ENCODE measurements around the gene ROM1. TPM values are rescaled to one million over a fixed set of nuclear protein-coding genes. Genes with fewer than 3 reads are reported as not detected.
A peak's percentile ranks its signal among the peaks of the same experiment; 100 is the strongest.
"Not testable (repeated sequence)": the region's sequence is repeated elsewhere in the genome, so short reads cannot be mapped to it uniquely, and the experiment has no call there.

The ROM1 gene
- total RNA-seq, 1 experiment from 2014 or later, result 3.1 TPM

- peaks cover 80% of the 10 kb centered on the region for H3K36me3 ChIP-seq
- H3K4me3 ChIP-seq, result no peak overlapping the region
- no peak for DNase-seq (ENCODE audit: low read depth in 1 of 2, low spot score in 2 of 2)
- no peaks in the 10 kb centered on the region for H3K27me3 ChIP-seq (replicated peaks)
- no peak overlapping the region for H3K27ac ChIP-seq
- H3K9me3 ChIP-seq (replicated peaks), result no peaks in the 10 kb centered on the region
- peaks cover 23% of the 10 kb centered on the region for H3K4me1 ChIP-seq (replicated peaks)
Observed at GRCh38 chr11:62575837-62576236, 37.2 kb upstream of the ROM1 start.

DNA sequence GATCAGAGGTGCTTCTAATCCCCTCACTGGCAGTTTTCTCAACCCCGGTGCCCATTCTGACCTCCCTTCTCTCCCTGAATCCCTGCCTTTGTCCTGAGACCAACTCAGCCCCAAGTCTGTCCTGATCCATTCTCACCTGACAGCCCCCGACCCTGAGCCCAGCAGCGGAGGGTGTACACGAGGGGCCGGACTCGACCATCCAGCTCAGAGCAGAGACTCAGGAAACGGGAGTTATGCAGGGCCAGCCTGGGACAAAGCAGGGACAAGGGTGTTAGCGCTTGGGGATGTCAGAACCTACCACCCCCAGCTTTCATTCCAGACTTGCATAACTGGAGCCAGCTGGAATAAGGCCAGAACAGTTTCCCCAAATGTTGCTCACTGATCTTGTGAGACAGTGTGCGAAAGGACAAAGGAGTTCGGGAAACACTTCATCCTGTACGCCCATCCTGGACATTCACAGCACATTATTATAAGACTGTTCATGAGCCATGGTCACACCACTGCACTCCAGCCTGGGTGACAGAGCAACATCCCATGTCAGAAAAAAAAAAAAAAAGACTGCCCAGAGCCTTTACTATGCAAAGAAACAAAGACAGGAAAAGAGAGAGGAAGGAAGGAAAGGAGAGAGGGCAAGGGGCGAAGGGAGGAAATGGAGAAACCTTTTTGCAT is 35.9 kb upstream of the ROM1 start:
- no peak overlapping the region for H3K27ac ChIP-seq
- no peaks in the 10 kb centered on the region for H3K9me3 ChIP-seq (replicated peaks)
- no peak overlapping the region for H3K4me3 ChIP-seq
- H3K27me3 ChIP-seq (replicated peaks), result no peaks in the 10 kb centered on the region
- H3K36me3 ChIP-seq, result peaks cover 80% of the 10 kb centered on the region
- DNase-seq (ENCODE audit: low read depth in 1 of 2, low spot score in 2 of 2), result no peak
- H3K4me1 ChIP-seq (replicated peaks), result peaks cover 20% of the 10 kb centered on the region

GRCh38 chr11:62578541-62578940 is 34.5 kb upstream of the ROM1 start:
- Histone ChIP-seq H3K4me1 (replicated peaks) (peaks cover 14% of the 10 kb centered on the region), H3K27me3 (replicated peaks) (no peaks in the 10 kb centered on the region), H3K4me3 (no peak overlapping the region), H3K36me3 (peaks cover 76% of the 10 kb centered on the region), H3K9me3 (replicated peaks) (no peaks in the 10 kb centered on the region), H3K27ac (no peak overlapping the region)
- no peak for DNase-seq (ENCODE audit: low read depth in 1 of 2, low spot score in 2 of 2)

- Histone ChIP-seq H3K27me3 (replicated peaks) (no peaks in the 10 kb centered on the region), H3K9me3 (replicated peaks) (no peaks in the 10 kb centered on the region), H3K36me3 (peaks cover 78% of the 10 kb centered on the region), H3K4me1 (replicated peaks) (peaks cover 13% of the 10 kb centered on the region), H3K4me3 (no peak overlapping the region), H3K27ac (no peak overlapping the region)
- no peak for DNase-seq (ENCODE audit: low read depth in 1 of 2, low spot score in 2 of 2)
Observed at GRCh38 chr11:62579252-62579651, 33.8 kb upstream of the ROM1 start.

GRCh38 chr11:62580959-62581715 is 31.9 kb upstream of the ROM1 start:
- no peaks in the 10 kb centered on the region for H3K27me3 ChIP-seq (replicated peaks)
- H3K4me1 ChIP-seq (replicated peaks), result no peaks in the 10 kb centered on the region
- no peak for DNase-seq (ENCODE audit: low read depth in 1 of 2, low spot score in 2 of 2)
- no peak overlapping the region for H3K27ac ChIP-seq
- H3K4me3 ChIP-seq, result no peak overlapping the region
- H3K36me3 ChIP-seq, result peaks cover 75% of the 10 kb centered on the region
- H3K9me3 ChIP-seq (replicated peaks), result no peaks in the 10 kb centered on the region

DNA sequence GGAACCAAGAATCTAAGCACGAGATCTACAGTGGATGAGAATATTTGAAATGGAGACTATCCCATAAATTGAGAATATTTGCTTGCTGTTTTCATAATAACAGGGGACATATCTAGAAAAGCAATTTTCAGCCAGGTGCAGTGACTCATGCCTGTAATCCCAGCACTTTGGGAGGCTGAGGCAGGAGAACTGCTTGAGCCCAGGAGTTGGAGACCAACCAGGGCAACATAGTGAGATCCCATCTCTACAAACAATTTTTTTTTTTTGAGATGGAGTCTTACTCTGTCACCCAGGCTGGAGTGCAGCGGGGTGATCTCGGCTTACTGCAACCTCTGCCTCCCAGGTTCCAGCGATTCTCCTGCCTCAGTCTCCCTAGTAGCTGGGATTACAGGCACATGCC is 31.3 kb upstream of the ROM1 start:
- peaks cover 75% of the 10 kb centered on the region for H3K36me3 ChIP-seq
- H3K4me1 ChIP-seq (replicated peaks); DNase-seq (ENCODE audit: low read depth in 1 of 2, low spot score in 2 of 2); H3K4me3 ChIP-seq; H3K27me3 ChIP-seq (replicated peaks); H3K27ac ChIP-seq; H3K9me3 ChIP-seq (replicated peaks): not testable (repeated sequence)

- H3K27me3 ChIP-seq (replicated peaks); H3K9me3 ChIP-seq (replicated peaks); H3K27ac ChIP-seq; DNase-seq (ENCODE audit: low read depth in 1 of 2, low spot score in 2 of 2); H3K4me3 ChIP-seq: not testable (repeated sequence)
- Histone ChIP-seq H3K36me3 (peaks cover 66% of the 10 kb centered on the region), H3K4me1 (replicated peaks) (peaks cover 23% of the 10 kb centered on the region)
Observed at GRCh38 chr11:62585356-62585755, 27.7 kb upstream of the ROM1 start.

- peaks cover 36% of the 10 kb centered on the region for H3K4me1 ChIP-seq (replicated peaks)
- no peak overlapping the region for H3K4me3 ChIP-seq
- H3K27me3 ChIP-seq (replicated peaks), result no peaks in the 10 kb centered on the region
- no peak overlapping the region for H3K27ac ChIP-seq
- H3K36me3 ChIP-seq, result peaks cover 61% of the 10 kb centered on the region
- DNase-seq (ENCODE audit: low read depth in 1 of 2, low spot score in 2 of 2), result peak in 1 of 2 experiments; percentile 34
- H3K9me3 ChIP-seq (replicated peaks), result no peaks in the 10 kb centered on the region
Observed at GRCh38 chr11:62588966-62589637, 24.0 kb upstream of the ROM1 start.

DNA sequence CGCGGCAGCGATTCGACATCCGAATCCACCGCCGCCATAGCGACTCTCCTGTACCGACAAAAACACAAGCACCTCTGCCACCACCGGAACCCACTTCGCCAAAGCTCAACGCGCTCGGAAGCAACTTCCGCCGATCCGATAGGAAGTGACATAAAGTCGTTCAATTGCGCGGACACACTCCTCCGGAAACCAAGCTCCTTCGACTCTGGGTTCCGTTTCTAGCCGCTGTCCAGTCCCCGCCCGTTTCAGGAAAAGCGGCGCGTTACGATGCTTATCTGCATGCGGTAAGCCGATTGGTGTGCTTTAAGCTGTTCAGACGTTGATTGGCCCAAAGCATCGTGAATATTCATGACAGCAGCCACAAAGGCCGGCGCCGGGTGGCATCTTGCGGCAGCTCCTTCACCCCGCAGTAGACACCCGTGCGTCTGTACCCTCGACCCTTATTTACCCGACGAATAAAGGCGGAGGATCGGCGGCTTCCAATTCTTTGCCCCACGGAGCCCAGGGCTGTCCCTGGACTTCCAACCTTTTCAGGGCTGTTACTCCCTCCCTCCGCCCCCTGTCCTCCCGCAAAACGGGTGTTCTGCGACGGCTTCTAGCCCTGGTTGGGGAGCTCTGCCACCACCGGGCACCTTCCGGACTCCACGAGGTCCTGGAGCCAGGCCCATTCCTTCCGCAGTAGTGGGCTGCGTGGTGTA is 21.5 kb upstream of the ROM1 start, which contains the start of gene TUT1:
TSS of gene TUT1 (minus strand) at position 76 of the 698 bp plus-strand sequence. CDS start at position 38, 38 bp downstream.
- Histone ChIP-seq H3K27me3 (replicated peaks) (no peaks in the 10 kb centered on the region), H3K4me1 (replicated peaks) (peaks cover 36% of the 10 kb centered on the region), H3K4me3 (peak within 1 kb of the TSS; percentile 60), H3K36me3 (peaks cover 68% of the 10 kb centered on the region), H3K9me3 (replicated peaks) (no peaks in the 10 kb centered on the region), H3K27ac (peak within 1 kb of the TSS; percentile 50)
- peak; percentile 98 to 99 for DNase-seq (ENCODE audit: low read depth in 1 of 2, low spot score in 2 of 2)

- peak overlapping the region; percentile 60 for H3K4me3 ChIP-seq
- peak overlapping the region; percentile 16 for H3K27ac ChIP-seq
- DNase-seq (ENCODE audit: low read depth in 1 of 2, low spot score in 2 of 2), result no peak
- H3K36me3 ChIP-seq, result peaks cover 71% of the 10 kb centered on the region
- H3K4me1 ChIP-seq (replicated peaks), result peaks cover 36% of the 10 kb centered on the region
- no peaks in the 10 kb centered on the region for H3K27me3 ChIP-seq (replicated peaks)
- no peaks in the 10 kb centered on the region for H3K9me3 ChIP-seq (replicated peaks)
Observed at GRCh38 chr11:62592146-62592815, 20.8 kb upstream of the ROM1 start.

GRCh38 chr11:62592989-62593421 is 20.1 kb upstream of the ROM1 start:
- Histone ChIP-seq H3K9me3 (replicated peaks) (no peaks in the 10 kb centered on the region), H3K4me3 (no peak overlapping the region), H3K27ac (no peak overlapping the region), H3K36me3 (peaks cover 71% of the 10 kb centered on the region), H3K27me3 (replicated peaks) (no peaks in the 10 kb centered on the region), H3K4me1 (replicated peaks) (peaks cover 30% of the 10 kb centered on the region)
- no peak for DNase-seq (ENCODE audit: low read depth in 1 of 2, low spot score in 2 of 2)

- no peaks in the 10 kb centered on the region for H3K9me3 ChIP-seq (replicated peaks)
- DNase-seq (ENCODE audit: low read depth in 1 of 2, low spot score in 2 of 2), result peak; percentile 61 to 89
- H3K4me3 ChIP-seq, result no peak overlapping the region
- H3K27ac ChIP-seq, result no peak overlapping the region
- H3K36me3 ChIP-seq, result peaks cover 73% of the 10 kb centered on the region
- no peaks in the 10 kb centered on the region for H3K27me3 ChIP-seq (replicated peaks)
- H3K4me1 ChIP-seq (replicated peaks), result peaks cover 29% of the 10 kb centered on the region
Observed at GRCh38 chr11:62593434-62594044, 19.5 kb upstream of the ROM1 start.

- no peak overlapping the region for H3K27ac ChIP-seq
- no peak overlapping the region for H3K4me3 ChIP-seq
- DNase-seq (ENCODE audit: low read depth in 1 of 2, low spot score in 2 of 2), result no peak
- peaks cover 31% of the 10 kb centered on the region for H3K4me1 ChIP-seq (replicated peaks)
- peaks cover 82% of the 10 kb centered on the region for H3K36me3 ChIP-seq
- no peaks in the 10 kb centered on the region for H3K27me3 ChIP-seq (replicated peaks)
- no peaks in the 10 kb centered on the region for H3K9me3 ChIP-seq (replicated peaks)
Observed at GRCh38 chr11:62595124-62595523, 17.9 kb upstream of the ROM1 start.

All from SJSA1 (cell line).